ENCODE data around the gene TMEM52B. TPM values are rescaled to one million over a fixed set of nuclear protein-coding genes. Genes with fewer than 3 reads are reported as not detected.

TMEM52B gene
- total and polyA plus RNA-seq, 9 of the 15 experiments (the other 6 are each of a cell fraction or from before 2014, with no cell fraction given): not detected

DNA sequence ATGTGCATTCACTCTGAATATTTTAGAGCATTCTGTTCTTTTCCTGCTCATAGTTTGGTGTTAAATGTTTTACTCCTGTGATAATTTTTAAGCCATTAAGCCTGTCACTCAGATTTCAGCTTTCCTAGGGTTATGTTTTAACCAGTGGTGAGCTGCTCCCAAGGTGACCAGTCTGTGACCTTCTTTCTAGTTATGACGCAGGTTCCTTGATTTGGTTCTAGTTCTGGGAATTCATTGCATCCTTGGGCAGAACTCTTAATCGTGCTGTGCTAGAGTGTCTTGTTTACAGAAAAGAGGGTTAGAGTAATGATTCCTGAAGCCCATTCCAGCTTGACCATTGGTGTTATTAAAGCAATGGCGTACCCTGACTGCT lies 36.0 kb downstream of the TMEM52B start:
- H2AFZ ChIP-seq (ENCODE audit: low read depth, low read length): no peak overlapping the region
- FAIRE-seq: no peak
- H3K79me2 ChIP-seq (ENCODE audit: control insufficient read depth, insufficient read depth, low read length): peaks cover 18% of the 10 kb centered on the region
- H3K27me3 ChIP-seq (ENCODE audit: control insufficient read depth in 2 of 2, insufficient read depth in 2 of 2, low read length in 2 of 2): no peaks in the 10 kb centered on the region
- peaks cover 12 to 22% of the 10 kb centered on the region in 2 experiments for H3K4me1 ChIP-seq (replicated peaks in 1 of 2; ENCODE audit: control insufficient read depth in 2 of 2, insufficient read depth in 2 of 2, low read length in 2 of 2)
- TF ChIP-seq PBX2 (CRISPR knock-in tag; IDR thresholded peaks at IDR 0.05; ENCODE audit: low read depth) (no peak), PBX2 (tag; conservative IDR thresholded peaks at IDR 0.05; ENCODE audit: low read depth) (peak; percentile 50; the same call in 1 of the 2 replicates), SREBF2 (CRISPR knock-in tag; IDR thresholded peaks at IDR 0.05) (no peak), HMBOX1 (IDR thresholded peaks at IDR 0.05) (peak; percentile 62), MEIS2 (IDR thresholded peaks at IDR 0.05; ENCODE audit: partially characterized antibody) (peak; percentile 64)
- TF ChIP-seq, protein P1, sequence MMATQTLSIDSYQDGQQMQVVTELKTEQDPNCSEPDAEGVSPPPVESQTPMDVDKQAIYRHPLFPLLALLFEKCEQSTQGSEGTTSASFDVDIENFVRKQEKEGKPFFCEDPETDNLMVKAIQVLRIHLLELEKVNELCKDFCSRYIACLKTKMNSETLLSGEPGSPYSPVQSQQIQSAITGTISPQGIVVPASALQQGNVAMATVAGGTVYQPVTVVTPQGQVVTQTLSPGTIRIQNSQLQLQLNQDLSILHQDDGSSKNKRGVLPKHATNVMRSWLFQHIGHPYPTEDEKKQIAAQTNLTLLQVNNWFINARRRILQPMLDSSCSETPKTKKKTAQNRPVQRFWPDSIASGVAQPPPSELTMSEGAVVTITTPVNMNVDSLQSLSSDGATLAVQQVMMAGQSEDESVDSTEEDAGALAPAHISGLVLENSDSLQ (IDR thresholded peaks at IDR 0.05): peak; percentile 87
- ChIA-PET POLR2A (interaction anchor here (0.8 kb wide), 1 partner anchor 13 kb away, joined by 3 read pairs; no protein-coding TSS in a partner anchor), CTCF (ENCODE audit: low intra/inter-chr PET ratio) (no interaction called here)
- no TSS peak for BruUV-seq (replicated peaks)
- 27% methylated on average over 3 of the region's 3 CpGs for WGBS (ENCODE audit: insufficient coverage, low coverage, missing lambda C conversion rate)
- no peak for ATAC-seq
- no peaks in the 10 kb centered on the region for H3K9me3 ChIP-seq (replicated peaks; ENCODE audit: control insufficient read depth, insufficient read depth, low read depth, low read length)
- peak in 2 of 4 experiments; percentile 9 to 43 for DNase-seq (ENCODE audit: extremely low read depth in 1 of 4, low spot score in 3 of 4)
- in situ Hi-C loops (cut with MboI): no loop called here
- peak overlapping the region; percentile 81; the same call in 1 of the 2 replicates for H3K4me3 ChIP-seq
- no peaks in the 10 kb centered on the region for H3K9me1 ChIP-seq (ENCODE audit: control insufficient read depth, insufficient read depth, low read length)
- intact Hi-C loops (cut with micrococcal nuclease): no loop called here
- H3K36me3 ChIP-seq (ENCODE audit: control insufficient read depth, insufficient read depth, low read length): peaks cover 2% of the 10 kb centered on the region; the same call in 1 of the 3 replicates
- peak overlapping the region; percentile 88; the same call in 2 of the 3 replicates for H3K27ac ChIP-seq (ENCODE audit: extremely low read depth, low read depth, low read length)
- H3K4me2 ChIP-seq (ENCODE audit: insufficient read depth, low read length): peak overlapping the region; percentile 86
- peak overlapping the region in 1 of 2 experiments; percentile 85; a peak in 2 of 4 replicates for H3K9ac ChIP-seq (ENCODE audit: insufficient read depth in 1 of 2, low read depth in 2 of 2, low read length in 2 of 2)
- H4K20me1 ChIP-seq (replicated peaks; ENCODE audit: control insufficient read depth, insufficient read depth, low read length): no peaks in the 10 kb centered on the region

Measured in K562 (cell line).